Measurements from ENCODE around the gene PCTP. TPM values are rescaled to one million over a fixed set of nuclear protein-coding genes. Genes with fewer than 3 reads are reported as not detected.

The PCTP gene
- total RNA-seq, 1 donor: 11.2 TPM

GRCh38 chr17:55818451-55819375 is 67.9 kb downstream of the PCTP start:
- no peak for DNase-seq (ENCODE audit: low read depth)
- no peak for TF ChIP-seq CTCF (IDR thresholded peaks at IDR 0.05; ENCODE audit: insufficient read depth, low read depth, low read length)
- no peak overlapping the region for H3K4me3 ChIP-seq (ENCODE audit: low read depth, low read length)

- no peak for DNase-seq (ENCODE audit: low read depth)
- no peak overlapping the region for H3K4me3 ChIP-seq (ENCODE audit: low read depth, low read length)
- no peak for TF ChIP-seq CTCF (IDR thresholded peaks at IDR 0.05; ENCODE audit: insufficient read depth, low read depth, low read length)
Observed at GRCh38 chr17:55820675-55821074, 69.8 kb downstream of the PCTP start.

- TF ChIP-seq CTCF (IDR thresholded peaks at IDR 0.05; ENCODE audit: insufficient read depth, low read depth, low read length): no peak
- no peak for DNase-seq (ENCODE audit: low read depth)
- no peak overlapping the region for H3K4me3 ChIP-seq (ENCODE audit: low read depth, low read length)
Observed at GRCh38 chr17:55822028-55822427, 71.2 kb downstream of the PCTP start.

- H3K4me3 ChIP-seq (ENCODE audit: low read depth, low read length): no peak overlapping the region
- peak; percentile 24 for TF ChIP-seq CTCF (IDR thresholded peaks at IDR 0.05; ENCODE audit: insufficient read depth, low read depth, low read length)
- no peak for DNase-seq (ENCODE audit: low read depth)
Observed at GRCh38 chr17:55825213-55825612, 74.4 kb downstream of the PCTP start.

Other genes with a start within 250 kb of the PCTP start
- not detected in 2 replicates for gene SMIM36, start 239.6 kb upstream of the PCTP start, total RNA-seq
- gene TMEM100, start 28.2 kb upstream of the PCTP start, total RNA-seq: under 0.01 and 1.3 TPM in 2 replicates